ENCODE data around the gene PLBD2.

DNA sequence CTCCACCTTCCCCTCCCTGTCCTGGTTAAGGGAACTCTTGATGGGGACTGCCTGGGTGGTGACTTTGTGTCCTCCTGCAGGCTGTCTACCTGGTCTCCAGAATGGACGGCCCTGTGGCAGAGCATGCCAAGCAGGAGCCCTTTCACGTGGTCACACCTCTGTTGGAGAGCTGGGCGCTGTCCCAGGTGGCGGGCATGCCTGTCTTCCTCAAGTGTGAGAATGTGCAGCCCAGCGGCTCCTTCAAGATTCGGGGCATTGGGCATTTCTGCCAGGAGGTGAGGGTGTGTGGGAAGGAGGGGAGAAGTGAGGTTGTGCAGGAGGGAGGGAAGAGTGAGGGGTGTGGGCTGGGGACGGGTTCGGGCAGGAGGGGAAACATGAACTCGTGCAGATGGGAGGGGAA is 69.5 kb downstream of the PLBD2 start:
- TF ChIP-seq NFYB (IDR thresholded peaks at IDR 0.05; ENCODE audit: extremely low read depth, insufficient read length): no peak
- TF ChIP-seq RCOR1 (IDR thresholded peaks at IDR 0.05; ENCODE audit: borderline replicate concordance in 1 of 2, low read depth in 2 of 2, low read length in 2 of 2): no peak
- no peak for TF ChIP-seq SMARCB1 (IDR thresholded peaks at IDR 0.05; ENCODE audit: insufficient read length, low read depth)
- TF ChIP-seq KLF6 (CRISPR knock-in tag; IDR thresholded peaks at IDR 0.05; ENCODE audit: borderline replicate concordance): no peak
- TF ChIP-seq NR2F6 (CRISPR knock-in tag; IDR thresholded peaks at IDR 0.05): no peak

All from K562 (cell line).